Bronchial epithelial cell (primary cell): ENCODE measurements around the gene DTNBP1. TPM values are rescaled to one million over a fixed set of nuclear protein-coding genes. Genes with fewer than 3 reads are reported as not detected.
A peak's percentile ranks its signal among the peaks of the same experiment; 100 is the strongest.

Source experiments
- DNase-seq: peaks from one replicate; pipeline ENCODE4 v3.0.0-alpha.2; 2010; ENCODE audit warnings: low read depth
- FAIRE-seq: peaks from 2 replicates; lab custom pipeline; 2011; peaks lifted over from hg19 to GRCh38; lab: Jason Lieb, UNC
- H3K27me3 ChIP-seq: 2 replicates; pipeline ENCODE4 v1.5.1; 2011; ENCODE audit warnings: low read length; ENCODE audit not compliant: control insufficient read depth, insufficient read depth
- H3K36me3 ChIP-seq: 2 replicates; pipeline ENCODE4 v1.5.1; 2011; ENCODE audit warnings: low read length; ENCODE audit not compliant: control insufficient read depth, insufficient read depth
- H3K4me3 ChIP-seq: 2 replicates; pipeline ENCODE4 v1.5.1; 2011; ENCODE audit warnings: mild to moderate bottlenecking, low read depth, low read length, control low read depth
- total RNA-seq: library from RNA; depleted of rRNA; stranded (reverse); fragments of >200 nt; gene quantifications from 2 replicates; pipeline ENCODE4 v1.2.1, GENCODE V29; 2014
- TF ChIP-seq, protein P1 (sequence below): IDR thresholded peaks from 2 replicates; pipeline ENCODE4 v1.5.1; 2011; ENCODE audit warnings: mild to moderate bottlenecking, moderate library complexity, low read length, control low read depth, inconsistent platforms; ENCODE audit not compliant: insufficient read depth, severe bottlenecking

DTNBP1 gene
- total RNA-seq, 1 donor from 2014 or later = 6.3 TPM

DNA sequence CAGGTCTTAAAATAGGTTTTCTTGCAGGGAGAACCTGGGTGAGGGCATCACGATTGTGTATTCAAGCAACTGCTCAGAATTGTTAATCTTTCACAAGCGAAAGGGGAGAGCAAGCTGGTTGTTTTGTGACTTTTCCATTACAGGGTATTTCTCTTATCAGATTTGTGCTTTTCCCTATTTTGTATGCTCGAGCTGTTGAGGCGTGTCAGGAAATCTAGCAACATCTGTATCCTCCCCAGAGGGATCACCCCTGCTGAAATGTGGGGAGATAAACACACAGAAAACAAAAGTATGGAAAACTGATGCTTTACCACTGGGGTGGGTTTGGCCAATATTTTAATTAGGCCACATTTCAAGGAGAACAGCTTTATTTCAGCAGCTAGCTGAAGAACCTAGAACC, 187.0 kb downstream of the DTNBP1 start:
- TF ChIP-seq, protein P1, sequence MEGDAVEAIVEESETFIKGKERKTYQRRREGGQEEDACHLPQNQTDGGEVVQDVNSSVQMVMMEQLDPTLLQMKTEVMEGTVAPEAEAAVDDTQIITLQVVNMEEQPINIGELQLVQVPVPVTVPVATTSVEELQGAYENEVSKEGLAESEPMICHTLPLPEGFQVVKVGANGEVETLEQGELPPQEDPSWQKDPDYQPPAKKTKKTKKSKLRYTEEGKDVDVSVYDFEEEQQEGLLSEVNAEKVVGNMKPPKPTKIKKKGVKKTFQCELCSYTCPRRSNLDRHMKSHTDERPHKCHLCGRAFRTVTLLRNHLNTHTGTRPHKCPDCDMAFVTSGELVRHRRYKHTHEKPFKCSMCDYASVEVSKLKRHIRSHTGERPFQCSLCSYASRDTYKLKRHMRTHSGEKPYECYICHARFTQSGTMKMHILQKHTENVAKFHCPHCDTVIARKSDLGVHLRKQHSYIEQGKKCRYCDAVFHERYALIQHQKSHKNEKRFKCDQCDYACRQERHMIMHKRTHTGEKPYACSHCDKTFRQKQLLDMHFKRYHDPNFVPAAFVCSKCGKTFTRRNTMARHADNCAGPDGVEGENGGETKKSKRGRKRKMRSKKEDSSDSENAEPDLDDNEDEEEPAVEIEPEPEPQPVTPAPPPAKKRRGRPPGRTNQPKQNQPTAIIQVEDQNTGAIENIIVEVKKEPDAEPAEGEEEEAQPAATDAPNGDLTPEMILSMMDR = no peak
- no peak for FAIRE-seq

DNA sequence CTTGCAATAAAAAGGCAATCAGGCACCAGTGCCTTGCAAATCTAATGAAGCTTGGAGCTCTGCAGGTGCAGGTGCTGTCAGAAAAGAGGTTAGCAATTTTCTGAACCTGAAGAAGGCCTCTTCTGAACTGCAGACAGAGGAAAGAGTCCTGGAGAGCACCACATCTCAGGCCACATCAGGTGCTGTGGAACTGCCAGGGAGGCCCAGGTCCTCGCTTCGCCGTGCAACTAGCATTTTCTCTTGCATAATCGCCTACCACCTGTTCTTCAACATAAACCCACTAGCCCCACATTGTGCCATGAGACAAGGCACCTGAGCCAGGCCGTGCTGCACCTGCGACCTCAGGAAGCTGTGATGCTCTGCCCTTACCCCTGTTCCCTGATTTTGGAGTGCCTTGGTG, 187.6 kb downstream of the DTNBP1 start:
- FAIRE-seq = no peak
- no peak for DNase-seq
- TF ChIP-seq, protein P1 = no peak
- H3K27me3 ChIP-seq = no peaks in the 10 kb centered on the region
- H3K36me3 ChIP-seq = peaks cover 6% of the 10 kb centered on the region
- no peak overlapping the region for H3K4me3 ChIP-seq

More for the DNA sequence above, 187.0 kb downstream of the DTNBP1 start:
- Histone ChIP-seq H3K4me3 (no peak overlapping the region), H3K27me3 (no peaks in the 10 kb centered on the region), H3K36me3 (peaks cover 6% of the 10 kb centered on the region)
- DNase-seq = no peak

DNA sequence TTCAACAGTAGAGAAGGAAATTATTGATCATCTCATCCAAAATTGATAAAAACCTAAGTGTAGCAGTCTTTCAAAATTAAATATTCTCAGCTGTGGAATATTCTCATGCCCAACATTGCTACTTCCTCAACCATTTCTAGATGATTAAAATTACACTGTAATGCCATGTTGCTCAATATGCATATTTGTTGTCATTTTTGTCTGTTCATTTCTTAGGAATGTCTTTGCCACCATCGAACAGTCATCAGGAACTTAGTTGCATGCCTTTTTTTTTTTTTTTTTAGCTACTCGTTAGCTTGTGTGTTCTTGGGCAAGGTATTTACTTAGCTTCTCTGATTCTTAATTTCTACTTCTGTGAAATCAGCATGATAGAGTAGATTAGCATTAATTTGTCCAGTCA, 188.6 kb downstream of the DTNBP1 start:
- FAIRE-seq = no peak
- peak; percentile 84 for DNase-seq

DNA sequence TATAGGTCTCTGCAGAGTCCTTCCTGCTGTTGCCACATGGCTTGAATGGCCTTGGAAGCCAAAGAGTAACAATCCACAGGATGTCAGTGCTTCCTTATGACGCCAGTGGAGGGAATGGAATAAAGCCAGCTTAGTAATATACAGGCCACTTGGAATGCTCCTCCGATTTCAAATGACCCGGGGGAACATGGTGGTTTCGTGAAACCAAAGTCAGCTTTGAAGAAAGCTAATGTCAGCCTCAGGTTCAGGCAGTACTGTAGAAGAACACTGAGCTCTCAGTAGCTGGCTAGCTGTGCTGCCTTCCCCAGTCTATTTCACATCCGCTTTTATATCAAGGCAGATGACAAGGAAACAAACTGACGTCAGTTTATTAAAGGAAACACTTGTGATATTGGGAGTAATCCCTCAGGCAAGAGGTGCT, 189.1 kb downstream of the DTNBP1 start:
- DNase-seq (peak; percentile 51), FAIRE-seq (no peak)
- no peak overlapping the region for H3K4me3 ChIP-seq
- TF ChIP-seq, protein P1 = no peak
- H3K27me3 ChIP-seq = no peaks in the 10 kb centered on the region
- H3K36me3 ChIP-seq = peaks cover 8% of the 10 kb centered on the region

More for the DNA sequence above, 188.6 kb downstream of the DTNBP1 start:
- Histone ChIP-seq H3K27me3 (no peaks in the 10 kb centered on the region), H3K36me3 (peaks cover 8% of the 10 kb centered on the region), H3K4me3 (no peak overlapping the region)
- TF ChIP-seq, protein P1 = no peak

DNA sequence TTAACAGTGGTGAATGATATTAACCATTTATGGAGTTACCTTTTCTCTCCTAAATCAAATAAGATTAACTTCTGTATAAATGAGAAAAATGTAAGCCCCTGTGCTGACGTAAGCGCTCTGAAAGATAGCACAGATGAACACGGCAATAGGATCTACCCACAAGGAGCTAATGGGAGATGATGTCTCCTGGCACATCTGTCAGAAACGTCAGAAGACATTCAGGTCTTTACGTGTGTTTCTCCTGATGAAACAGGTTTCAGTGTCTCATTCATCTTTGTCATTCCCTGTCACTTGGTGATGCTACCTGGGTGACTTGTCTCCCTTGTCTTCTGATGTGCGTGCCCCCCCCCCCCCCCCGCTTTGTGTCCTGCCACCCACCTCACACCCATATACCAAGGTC, 189.7 kb downstream of the DTNBP1 start:
- DNase-seq = no peak
- TF ChIP-seq, protein P1 = no peak
- peaks cover 10% of the 10 kb centered on the region for H3K36me3 ChIP-seq
- FAIRE-seq = no peak
- no peaks in the 10 kb centered on the region for H3K27me3 ChIP-seq
- no peak overlapping the region for H3K4me3 ChIP-seq
